ENCODE measurements around the gene AMMECR1.
"Not testable (repeated sequence)": the region's sequence is repeated elsewhere in the genome, so short reads cannot be mapped to it uniquely, and the experiment has no call there.

Gene AMMECR1

GRCh38 chrX:110171442-110171841, 146.4 kb downstream of the AMMECR1 start:
- no peak for DNase-seq (ENCODE audit: low read depth, low spot score)

DNA sequence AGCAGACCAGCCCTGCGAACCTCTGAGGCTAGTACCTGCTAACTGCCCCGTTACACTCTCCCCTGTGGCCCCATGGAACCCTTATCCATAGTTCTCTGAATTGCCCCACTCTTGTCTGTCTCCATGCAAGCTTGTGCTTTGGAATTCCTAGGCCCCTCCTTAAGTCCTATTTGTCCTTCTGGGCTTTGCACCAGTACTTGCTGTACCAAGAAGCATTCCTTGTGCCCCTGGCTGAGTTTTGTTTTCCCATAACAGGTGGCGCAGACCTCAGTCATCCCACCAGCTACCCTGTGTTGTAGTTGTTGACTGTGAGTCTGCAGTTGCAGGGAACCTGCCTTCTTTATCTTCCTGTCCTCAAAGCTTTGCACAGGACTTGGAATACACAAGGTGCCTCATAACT, 147.9 kb downstream of the AMMECR1 start:
- no peak for DNase-seq (ENCODE audit: low read depth, low spot score)

GRCh38 chrX:110168585-110168984, 149.3 kb downstream of the AMMECR1 start:
- DNase-seq (ENCODE audit: low read depth, low spot score), result peak; percentile 46

GRCh38 chrX:110167952-110168451, 149.9 kb downstream of the AMMECR1 start:
- no peak for DNase-seq (ENCODE audit: low read depth, low spot score)

- DNase-seq (ENCODE audit: low read depth, low spot score), result no peak
Observed at GRCh38 chrX:110163488-110163887, 154.4 kb downstream of the AMMECR1 start.

GRCh38 chrX:110162867-110163266, 155.0 kb downstream of the AMMECR1 start:
- DNase-seq (ENCODE audit: low read depth, low spot score), result no peak

GRCh38 chrX:110162131-110162530, 155.8 kb downstream of the AMMECR1 start:
- no peak for DNase-seq (ENCODE audit: low read depth, low spot score)

DNA sequence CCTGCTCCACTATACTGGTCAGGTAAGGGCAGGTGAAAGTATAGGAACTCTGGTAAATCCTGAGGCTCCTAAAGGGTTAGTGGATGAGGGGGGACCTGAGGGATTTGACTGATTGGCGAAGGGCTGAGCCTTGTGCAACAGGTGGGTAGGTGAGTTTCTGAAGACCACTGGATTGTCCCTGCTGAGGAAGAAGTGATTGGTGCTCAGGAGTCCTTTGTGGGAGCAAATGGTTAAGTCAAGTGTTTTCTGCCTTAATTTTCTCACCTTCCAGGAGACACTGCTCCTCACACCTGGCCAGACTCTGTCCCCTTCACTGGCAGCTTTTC, 156.6 kb downstream of the AMMECR1 start:
- no peak for DNase-seq (ENCODE audit: low read depth, low spot score)

- no peak for DNase-seq (ENCODE audit: low read depth, low spot score)
Observed at GRCh38 chrX:110159865-110160264, 158.0 kb downstream of the AMMECR1 start.

DNA sequence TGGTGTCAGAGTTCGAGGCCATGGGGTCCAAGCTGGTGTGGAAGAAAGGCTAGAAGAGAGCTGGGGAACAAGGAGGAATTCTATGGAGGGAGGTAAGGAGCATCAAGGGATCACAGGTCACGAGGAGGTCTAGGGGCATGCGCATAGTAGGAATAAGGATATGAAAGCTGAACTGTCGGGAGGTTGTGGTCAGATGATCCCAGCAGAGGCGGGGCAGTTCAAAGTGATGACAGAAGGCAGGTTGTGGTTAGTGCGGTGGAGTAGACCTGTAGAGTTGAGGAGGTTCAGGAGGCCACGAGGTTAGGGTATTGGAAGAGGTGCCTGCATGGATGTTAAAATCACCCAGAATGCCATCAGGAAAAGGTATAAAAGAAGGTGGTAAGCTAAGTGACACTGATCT, 158.7 kb downstream of the AMMECR1 start:
- no peak for DNase-seq (ENCODE audit: low read depth, low spot score)

DNA sequence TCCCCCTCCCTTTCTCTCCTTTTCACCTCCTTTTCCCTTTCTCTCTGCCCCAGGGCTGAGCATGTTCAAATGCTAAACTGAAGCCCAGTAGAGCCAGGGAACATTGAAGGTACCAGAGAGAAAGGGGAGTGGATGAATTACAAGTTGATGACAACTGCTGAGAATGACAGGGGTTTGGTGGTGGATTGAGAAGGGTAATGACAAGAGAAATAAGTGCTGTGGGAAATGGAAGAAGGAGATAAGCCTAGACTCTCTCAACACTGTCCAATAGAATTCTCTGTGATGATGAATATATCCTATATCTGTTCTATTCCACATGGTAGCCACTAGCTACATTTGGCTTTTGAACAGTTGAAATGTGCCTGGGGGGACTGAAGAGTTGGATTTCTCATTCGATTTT, 160.4 kb downstream of the AMMECR1 start:
- no peak for DNase-seq (ENCODE audit: low read depth, low spot score)

GRCh38 chrX:110156167-110156754, 161.6 kb downstream of the AMMECR1 start:
- no peak for DNase-seq (ENCODE audit: low read depth, low spot score)

- DNase-seq (ENCODE audit: low read depth, low spot score), result no peak
Observed at GRCh38 chrX:110155759-110156158, 162.1 kb downstream of the AMMECR1 start.

DNA sequence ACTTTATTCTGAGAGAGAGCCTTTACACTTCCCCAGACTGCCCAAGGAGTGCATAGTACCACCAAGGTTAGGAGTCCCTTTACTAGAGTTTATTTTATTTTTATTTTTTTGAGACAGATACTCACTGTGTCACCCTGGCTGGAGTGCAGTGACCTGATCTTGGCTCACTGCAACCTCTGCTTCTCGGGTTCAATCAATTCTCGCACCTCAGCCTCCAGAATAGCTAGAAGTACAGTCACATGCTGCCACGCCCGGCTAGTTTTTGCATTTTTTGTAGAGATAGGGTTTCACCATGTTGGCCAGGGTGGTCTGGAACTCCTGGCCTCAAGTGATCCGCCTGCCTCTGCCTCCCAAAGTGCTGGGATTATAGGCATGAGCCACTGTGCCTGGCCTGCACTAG, 163.6 kb downstream of the AMMECR1 start:
- not testable (repeated sequence) for DNase-seq (ENCODE audit: low read depth, low spot score)

DNA sequence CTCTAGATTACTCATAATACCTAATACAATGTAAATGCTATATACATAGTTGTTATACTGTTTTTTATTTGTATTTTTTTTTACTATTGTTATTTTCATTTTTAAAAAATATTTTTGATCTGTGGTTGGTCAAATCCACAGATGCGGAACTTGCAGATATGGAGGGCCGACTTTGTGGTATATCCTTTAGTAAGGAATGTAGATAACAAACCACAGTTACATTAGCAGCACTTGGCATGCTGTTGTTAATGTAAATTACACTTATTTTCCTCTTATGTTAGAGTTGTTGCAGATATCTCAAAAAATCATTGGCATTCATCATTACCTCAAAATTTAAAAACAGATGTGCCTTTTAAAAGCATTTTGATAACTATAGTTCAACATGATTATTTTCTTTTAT, 164.0 kb downstream of the AMMECR1 start:
- DNase-seq (ENCODE audit: low read depth, low spot score), result no peak

GRCh38 chrX:110153244-110153643, 164.6 kb downstream of the AMMECR1 start:
- no peak for DNase-seq (ENCODE audit: low read depth, low spot score)

DNA sequence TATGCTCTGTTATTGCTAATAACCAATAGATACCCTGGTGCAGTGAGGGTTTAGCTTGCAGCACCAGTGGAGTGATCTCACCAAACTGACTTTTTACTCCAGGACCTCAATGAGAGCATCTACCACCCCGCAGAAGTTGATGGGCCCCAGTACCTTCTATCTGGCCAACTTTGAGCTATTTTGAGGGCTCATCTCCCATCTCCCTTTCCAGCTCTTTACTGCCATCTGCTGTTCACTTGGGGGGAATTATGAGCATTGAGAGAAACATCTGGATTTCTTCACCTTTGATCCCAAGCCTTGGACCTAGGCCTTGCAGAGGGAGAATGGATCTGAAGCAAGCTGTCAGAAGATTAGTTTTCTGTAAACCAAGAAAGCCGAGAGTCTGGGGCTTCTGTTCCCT, 171.4 kb downstream of the AMMECR1 start:
- peak; percentile 38 for DNase-seq (ENCODE audit: low read depth, low spot score)

DNA sequence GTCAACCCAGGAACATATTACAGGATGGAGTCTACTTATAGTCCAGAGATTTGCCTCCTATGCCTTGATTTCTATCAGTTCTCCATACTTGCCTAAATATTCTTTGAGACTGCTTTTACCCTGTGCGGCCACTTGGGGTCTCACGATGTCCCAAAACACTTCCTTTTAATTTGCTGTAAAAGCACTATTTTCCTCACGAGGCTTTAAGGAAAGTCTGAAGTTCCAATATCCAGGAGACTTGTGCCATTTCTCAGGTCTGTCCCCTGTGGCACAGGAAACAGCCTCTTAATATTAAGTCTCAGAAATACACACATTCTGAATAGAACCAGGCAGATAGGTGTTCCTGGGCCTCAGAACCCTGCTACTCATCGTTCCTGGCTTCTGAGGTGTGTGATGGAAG, 172.0 kb downstream of the AMMECR1 start:
- DNase-seq (ENCODE audit: low read depth, low spot score), result peak; percentile 42

GRCh38 chrX:110145311-110145710, 172.6 kb downstream of the AMMECR1 start:
- no peak for DNase-seq (ENCODE audit: low read depth, low spot score)

Measured in astrocyte of the hippocampus (primary cell).